ENCODE results near the gene TCEA3.

- TF ChIP-seq CTCF (IDR thresholded peaks at IDR 0.05; ENCODE audit: low read depth, low read length) (no peak), EZH2phosphoT487 (IDR thresholded peaks at IDR 0.05; ENCODE audit: low read depth) (no peak)
These were observed 2.2 kb downstream of the TCEA3 start for GRCh38 chr1:23422241-23422877.
